ENCODE measurements around the gene BBS12.

GRCh38 chr4:122793811-122794210, 61.3 kb downstream of the BBS12 start:
- TF ChIP-seq PATZ1 (CRISPR knock-in tag; IDR thresholded peaks at IDR 0.05; ENCODE audit: borderline replicate concordance): no peak
- no peak for TF ChIP-seq ZNF70 (CRISPR knock-in tag; IDR thresholded peaks at IDR 0.05)
- no peak for TF ChIP-seq SNAI2 (CRISPR knock-in tag; IDR thresholded peaks at IDR 0.05)
- TF ChIP-seq POU6F1 (CRISPR knock-in tag; IDR thresholded peaks at IDR 0.05; ENCODE audit: borderline replicate concordance, low read depth): no peak
- no peak for TF ChIP-seq ARNTL (CRISPR knock-in tag; IDR thresholded peaks at IDR 0.05; ENCODE audit: borderline replicate concordance, low read depth)
- TF ChIP-seq TOX (CRISPR knock-in tag; IDR thresholded peaks at IDR 0.05; ENCODE audit: borderline replicate concordance): no peak
- no peak for TF ChIP-seq ZC3H10 (CRISPR knock-in tag; IDR thresholded peaks at IDR 0.05)
- TF ChIP-seq RARB (CRISPR knock-in tag; IDR thresholded peaks at IDR 0.05): no peak
- no peak for TF ChIP-seq ZFP3 (CRISPR knock-in tag; IDR thresholded peaks at IDR 0.05)
- no peak for TF ChIP-seq CREB5 (CRISPR knock-in tag; IDR thresholded peaks at IDR 0.05; ENCODE audit: low read depth)
- no peak for TF ChIP-seq GLIS3 (CRISPR knock-in tag; IDR thresholded peaks at IDR 0.05)

All from SK-N-SH treated with all-trans-retinoic acid at 6 μM for 48 hours (cell line).